COR-L47 (cell line): ENCODE results near the gene EVL.

Experiments used
- DNase-seq: peaks from one replicate; lab custom pipeline; 2025; lab: John Stamatoyannopoulos, UW

The EVL gene

DNA sequence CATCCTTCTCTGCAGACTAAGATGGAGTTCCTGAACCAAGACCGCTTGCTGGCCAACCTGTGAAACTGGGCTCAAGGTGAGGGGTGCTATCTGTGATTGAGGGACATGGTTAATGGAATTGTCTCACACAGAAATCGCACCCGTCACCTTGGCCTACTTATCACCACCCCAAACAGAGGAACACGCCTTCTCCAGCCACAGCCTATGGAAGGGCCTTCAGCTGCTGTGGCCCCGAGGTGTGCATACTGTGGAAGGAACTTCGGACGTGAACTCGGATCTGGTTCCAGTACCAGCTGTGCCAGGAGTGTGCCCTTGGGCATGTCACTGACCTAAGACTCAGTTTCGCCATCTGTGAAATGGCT lies 44.4 kb downstream of the EVL start:
- DNase-seq, result no peak

DNA sequence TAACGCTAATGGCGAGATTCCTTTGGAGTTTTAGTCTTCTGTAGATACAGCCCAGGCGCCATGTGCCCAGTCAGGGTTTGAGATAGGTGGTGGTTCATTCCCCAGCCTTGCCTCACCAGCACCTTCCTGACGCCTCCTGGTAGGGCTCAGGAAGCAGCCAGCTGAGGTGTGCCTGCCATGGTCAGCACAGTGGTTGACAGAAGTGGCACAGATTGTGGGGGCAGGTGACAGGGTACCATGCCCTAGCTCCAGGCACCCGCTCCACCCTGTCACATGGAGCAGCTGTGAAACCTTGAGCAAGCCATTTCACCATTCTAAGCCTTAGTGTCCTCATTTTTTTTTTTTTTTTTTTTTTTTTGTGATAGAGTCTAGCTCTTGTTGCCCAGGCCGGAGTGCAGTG lies 45.6 kb downstream of the EVL start:
- no peak for DNase-seq

DNA sequence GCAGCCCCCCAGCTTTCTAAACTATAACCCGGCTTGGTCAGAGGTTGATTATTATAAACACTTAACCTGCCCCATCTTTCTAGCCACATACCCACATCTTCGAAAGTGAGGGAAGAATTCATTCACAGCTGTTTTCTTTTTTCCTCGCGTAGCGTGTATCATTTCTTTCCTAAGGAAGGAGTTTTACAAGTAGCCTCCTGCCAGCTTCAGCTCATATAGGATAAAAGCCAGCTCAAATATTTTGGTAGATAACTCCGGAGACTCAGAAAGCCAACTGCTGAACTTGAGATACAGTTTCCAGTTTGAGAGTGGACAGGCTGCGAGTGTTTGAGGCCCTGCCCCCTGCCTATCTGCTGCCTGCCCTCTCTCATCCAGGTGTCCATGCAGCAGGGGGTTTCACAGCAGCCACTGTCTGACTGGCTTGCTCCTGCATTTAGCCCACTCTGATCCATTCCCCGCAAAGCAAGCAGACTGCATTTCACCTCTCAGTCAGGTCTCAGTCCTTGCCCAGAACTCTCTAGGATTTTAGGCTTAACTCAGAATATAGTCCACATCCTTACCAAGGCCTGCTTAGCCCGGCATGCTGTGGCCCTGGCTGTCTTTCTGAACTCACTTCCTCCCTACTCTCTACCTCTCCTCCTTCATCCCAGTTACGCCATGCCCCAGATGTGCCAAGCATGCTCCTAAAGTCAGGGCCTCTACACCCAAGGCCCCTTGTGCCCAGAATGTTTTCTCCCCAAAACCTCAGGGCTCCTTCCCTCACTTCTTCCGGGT lies 46.9 kb downstream of the EVL start:
- no peak for DNase-seq

DNA sequence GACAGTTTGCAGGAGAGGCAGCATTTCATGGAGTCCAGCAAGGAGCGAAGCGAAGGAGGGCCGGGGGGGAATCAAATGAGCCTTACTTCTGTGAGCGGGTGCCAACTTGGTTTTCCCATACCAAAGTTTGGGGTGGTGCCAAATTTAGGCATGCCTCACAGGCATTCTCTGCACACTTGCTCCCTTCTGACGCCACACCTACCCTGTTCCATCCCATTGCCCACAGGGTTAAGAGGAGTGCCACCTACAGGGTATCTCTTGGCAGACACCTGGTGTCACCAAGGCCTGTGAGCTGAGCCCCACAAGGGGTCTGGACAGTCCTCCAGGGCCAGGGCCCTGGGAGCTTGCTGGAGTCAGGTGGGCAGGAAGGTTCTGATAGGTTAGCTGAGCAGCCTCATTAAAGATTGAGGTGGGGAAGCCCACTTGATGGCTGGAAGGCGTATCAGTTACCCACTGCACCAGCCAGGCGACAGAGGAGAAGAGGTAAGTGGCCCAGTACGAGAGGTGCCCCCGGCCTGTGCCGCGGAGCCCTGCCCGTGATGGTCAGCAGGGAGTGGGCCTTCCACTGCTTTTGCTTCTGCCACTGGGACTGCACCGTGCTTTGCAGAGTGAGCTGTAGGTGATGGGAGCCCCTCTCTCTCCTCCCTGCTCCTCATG lies 49.0 kb downstream of the EVL start:
- DNase-seq, result no peak

DNA sequence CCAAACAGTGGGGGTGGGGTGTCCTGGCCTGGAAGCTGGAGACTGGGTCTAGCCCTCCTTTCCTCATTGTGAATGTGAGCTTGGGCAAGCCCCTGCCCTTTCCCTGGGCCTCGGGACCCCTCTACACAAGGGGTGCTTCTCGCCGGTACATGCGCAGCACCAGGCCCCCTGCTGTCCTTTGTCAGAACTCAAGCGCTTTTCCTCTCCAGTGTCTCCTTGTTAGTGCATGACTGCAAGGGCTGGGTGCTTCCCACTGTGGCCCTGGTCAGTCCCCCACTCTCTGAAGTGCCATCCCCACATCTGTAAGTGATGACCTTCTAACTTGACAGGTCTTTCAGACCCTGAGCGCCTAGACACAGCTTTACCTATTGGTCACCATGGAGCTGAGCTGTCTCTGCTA lies 50.0 kb downstream of the EVL start:
- DNase-seq, result no peak

DNA sequence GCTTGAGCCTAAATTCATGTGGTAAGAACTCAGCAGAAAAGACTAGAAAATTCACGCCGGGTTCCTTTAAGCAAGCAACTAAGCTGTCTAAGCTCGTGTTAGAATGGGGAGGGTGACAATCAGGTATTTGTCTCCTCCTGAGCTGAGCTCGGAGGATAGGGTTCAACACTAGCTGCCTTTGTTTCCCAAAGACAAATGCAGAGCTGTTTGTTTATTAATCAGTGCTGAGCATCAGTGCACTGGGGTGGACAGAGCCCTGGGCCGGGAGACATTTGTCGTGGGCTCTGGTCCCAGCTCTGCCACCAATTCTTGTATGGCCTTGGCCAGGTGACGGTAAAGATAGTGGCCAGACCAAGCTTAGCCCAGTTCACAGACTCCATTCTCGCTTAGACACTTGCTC lies 50.5 kb downstream of the EVL start:
- no peak for DNase-seq

DNA sequence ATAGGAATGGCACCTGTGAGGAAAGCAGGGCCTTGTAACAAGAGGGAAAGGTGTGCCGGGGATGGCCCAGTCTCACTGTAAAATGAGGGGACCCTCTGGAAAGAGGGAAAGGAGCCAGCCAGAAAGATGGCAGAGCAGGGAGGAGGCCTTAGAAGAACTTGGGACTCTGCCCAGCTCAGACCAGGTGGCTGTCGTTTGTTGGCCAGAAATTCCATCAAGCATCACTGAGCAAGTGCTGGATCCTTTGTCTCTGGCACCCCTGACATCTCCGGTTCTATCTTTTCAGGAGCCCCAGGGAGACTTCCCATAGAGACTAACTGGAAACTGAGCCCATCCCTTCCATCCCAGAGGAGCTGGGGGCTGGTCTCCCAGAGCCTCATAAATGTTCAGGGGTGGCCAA lies 50.9 kb downstream of the EVL start:
- peak; percentile 48 for DNase-seq

DNA sequence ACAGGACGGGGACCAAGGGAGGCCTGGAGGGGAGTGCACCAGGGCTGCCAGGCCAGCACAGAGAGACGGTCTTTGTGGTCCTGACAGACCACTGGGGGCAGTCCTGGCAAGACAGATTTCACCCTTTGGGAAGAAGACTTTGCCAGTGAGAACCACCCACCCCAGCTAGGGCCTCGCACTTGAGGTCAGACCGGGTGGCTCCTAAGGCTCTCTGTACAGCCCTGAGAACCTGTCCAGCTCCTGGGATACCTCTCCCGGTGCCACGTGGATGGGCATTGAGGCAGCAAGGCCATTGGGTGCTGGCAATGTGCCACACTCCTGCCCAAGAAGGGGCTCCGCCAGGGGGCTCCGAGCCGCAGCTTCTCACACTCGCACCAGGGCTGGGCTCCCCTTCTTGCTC lies 51.8 kb downstream of the EVL start:
- DNase-seq, result no peak

DNA sequence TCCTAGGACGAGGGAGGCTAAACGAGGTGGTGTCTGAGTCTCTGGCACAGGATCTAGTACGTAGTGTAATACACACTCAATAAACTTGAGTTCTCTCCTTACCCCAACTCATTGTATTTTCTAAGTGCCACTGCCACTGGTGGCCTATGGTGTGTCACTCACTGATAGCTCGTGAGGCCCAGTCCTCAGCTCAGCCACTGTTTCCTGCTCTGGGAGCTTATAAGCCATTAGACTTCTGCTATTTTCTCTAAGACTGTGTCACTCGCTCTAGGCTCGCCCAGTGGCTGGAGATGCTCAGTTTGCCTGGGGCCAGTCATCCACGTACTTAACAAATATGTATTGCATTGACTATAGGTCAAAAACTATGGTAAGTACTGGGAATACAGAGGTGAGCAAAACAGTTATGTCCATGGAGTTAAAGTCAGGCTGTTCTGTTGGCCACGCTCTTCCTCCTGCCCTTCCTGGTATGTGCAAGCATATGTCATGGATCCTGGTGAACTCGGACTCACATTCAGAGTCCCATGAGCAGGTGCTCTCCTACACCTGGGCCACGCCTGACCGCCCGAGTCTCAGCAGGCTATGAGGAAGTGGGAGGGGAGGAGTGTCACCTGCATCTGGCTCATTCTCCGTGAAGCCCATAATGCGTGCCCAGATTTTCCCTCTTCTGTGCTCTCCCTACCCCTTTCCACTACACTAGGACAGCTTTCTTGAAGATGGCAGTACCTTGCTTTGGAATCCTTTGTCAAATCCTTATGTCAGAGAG lies 52.6 kb downstream of the EVL start:
- DNase-seq, result peak; percentile 58

DNA sequence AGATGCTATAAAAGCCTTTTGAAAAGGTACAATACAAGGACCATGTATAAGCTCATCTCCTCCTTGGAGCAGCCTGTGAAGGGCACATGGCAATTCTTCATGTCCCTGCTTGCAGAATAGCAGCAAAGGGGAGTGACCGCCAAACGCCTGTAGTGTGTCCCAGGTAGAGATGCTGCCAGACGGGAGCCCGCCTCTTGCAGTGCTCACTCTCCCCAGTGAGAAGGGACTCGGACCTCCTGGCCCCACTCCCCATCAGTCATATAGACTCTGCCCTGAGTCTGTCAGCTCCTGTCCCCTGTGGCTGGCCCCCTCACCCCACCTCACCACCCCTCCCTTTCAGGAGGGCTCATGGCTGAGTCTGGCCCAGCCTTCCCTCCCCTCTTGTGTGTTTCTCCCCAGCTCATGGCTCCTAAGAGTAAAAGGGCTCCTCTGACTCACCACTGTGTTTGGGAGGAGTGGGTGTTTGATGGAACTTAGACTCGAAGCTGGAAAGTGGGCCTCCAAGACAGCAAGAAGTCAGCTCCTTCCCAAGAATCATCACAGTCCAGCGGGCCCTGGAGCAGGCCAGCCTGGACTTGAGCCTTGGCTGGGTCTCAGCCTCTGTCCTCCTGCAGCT lies 53.3 kb downstream of the EVL start:
- DNase-seq, result no peak

DNA sequence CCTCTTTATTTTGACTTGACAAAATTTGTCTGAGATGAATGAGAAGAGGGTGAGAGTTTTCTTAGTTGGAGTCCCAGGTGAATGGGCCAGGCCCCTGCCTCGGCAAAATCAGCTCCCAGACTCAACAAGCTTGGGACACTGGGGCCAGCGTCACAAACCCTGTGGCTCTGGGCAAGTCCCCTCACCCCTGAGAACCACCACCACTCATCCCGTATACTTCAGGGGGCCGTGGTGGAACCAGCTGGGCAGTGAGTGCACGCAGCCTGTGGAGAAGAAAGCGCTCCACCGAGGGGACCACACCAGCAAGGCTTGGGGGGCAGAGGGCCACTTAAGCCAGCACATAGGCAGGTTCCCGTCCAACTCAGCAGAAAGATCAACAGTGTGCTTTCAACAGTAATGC lies 54.0 kb downstream of the EVL start:
- no peak for DNase-seq

DNA sequence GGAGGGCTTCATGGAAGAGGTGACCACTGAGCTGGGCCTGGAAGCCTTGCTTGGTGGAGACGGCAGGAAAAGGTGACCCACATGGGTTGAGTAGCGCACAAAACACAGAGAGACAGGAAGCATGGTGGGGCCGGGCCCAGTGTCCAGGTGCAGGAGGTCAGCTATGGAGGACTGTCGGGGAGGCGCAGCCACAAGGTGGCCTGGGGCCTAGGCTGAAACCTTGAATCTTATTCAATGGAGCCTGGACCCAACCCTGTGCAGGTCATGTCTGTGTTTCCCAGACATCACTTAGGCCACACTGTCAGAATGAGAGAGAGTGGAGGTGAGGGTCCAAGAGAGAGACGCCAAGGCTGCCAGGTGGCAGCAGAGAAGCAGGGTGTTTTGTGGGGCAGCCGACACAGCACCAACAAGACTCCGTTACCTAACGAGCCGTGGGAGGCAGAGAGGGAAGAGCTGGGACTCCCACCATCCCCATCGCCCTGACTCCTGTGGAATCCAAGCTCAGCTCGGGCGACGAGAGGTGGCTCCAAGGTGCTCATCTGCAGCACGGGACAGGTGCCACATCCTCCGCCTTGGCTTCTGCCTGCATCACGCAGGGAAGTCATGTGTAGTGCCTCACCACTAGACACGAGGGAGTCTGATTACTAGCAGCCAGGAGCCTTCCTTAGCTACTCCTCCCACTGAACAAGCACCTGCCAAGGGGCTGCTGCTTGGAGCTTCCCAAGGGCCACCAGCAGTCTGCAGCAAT lies 55.5 kb downstream of the EVL start:
- DNase-seq, result no peak

DNA sequence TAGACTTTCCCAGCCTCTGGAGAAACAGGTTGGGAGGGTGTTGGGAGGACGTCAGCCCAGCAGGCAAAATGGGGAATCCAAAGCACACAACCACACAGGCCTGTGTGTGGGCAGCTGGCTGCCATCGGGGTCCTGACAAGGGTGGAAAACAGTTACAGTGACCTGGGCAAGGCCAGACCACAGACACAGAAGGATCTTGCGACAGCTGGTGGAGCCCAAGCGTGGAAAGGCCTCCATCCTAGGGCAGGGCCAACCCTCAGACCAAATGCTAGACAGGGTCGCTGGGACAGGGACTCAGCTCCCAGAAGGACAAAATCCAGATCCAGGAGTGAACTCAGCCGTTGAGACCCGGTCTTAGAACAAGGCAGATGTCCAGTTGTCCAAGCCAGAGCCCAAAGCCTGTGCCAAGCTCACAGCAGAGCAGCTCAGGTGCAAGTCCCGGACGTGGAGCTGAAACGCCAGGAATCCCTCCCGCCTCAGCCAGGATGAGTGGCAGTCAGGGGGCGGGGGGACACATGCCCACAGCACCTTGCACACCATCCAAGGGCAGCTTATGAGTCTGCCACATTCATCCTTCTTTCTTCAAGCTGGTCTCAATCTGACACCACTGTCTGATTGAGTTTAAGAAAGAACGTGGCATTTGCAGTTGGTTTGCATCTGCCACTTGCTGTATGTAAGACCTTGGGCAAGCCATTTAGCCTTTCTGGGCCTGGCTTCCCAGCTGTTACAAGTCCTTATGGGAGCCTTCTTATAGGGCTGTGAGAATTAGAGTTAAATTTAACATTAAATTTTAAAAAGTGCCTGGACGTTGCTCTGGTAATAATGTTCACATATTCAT lies 56.6 kb downstream of the EVL start:
- DNase-seq, result no peak

DNA sequence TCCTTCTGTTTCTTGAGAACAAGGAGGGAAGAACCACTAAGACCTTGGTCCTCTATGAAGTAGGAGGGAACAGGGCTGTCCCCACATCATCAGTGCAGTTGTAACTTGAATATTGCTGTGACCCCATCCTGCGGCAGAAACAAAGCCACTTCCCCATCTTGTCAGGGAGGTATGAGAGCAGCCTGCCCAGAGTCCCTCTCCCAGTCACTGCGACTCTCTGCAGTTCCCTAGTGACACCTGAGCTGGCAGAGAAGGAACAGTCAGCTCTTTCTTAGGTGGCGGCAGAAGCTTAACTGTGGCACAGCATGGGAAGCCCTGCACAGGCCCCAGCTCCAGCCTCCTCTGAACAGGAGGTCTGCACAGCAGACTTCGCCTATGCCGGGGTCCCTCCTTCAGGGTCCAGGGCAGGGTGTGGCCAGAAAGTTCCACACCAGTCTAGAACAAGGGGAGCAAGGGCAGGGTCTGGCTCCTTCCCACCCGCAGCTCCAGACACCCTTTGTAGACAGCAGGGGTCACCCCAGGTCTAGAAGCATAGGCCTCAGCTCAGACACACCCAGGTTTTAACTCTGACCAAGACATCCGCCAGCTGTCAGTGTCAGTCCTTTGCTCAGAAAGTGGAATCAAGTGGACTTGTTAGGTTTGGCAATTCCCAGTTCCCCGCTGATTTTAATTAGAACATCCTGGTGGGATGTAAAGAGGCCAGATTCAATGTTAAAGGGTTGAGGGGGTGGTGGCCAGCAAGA lies 57.4 kb downstream of the EVL start:
- no peak for DNase-seq

DNA sequence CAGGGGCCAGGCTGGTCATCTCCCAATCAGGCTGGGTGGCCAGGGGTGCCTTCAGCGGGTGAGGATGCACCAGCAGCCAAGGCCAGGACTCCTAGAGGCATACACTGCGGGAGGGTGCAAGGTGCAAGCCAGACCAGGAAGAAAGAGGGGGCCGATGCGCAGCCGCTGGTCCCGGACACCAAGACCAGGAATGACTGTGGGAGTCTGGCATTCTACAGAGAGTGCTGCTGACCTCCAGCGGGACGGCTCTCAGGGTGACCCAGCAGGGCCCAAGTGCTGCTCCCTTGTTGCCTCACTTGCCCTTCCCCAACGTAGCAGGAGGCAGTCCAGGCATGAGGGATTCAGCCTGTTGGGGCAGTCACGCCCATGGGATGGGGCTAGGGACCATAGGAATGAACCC lies 58.4 kb downstream of the EVL start:
- DNase-seq, result no peak

DNA sequence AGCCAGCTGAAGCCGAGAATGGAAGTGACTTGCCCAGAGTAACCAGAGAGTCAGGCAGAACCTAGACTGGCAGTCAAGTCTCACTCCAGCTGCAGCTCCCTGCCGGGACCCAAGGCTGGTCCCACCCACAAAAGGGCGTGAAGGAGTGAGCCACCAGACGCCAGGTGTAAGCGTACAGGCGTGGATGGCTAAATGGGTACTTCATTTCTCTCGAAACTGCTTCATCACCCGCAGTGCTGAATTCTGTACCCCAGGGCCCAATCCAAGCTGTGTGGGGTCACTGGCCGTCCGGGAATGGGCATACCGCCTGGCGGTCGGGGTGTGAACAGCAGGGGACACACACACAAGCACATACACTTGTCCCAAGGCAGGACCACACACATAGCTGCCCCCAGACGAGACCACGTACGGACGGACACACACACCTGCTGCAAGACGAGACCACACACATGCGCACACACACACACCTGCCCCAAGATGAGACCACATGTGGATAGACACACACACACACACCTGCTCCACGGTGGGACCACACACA lies 59.4 kb downstream of the EVL start:
- no peak for DNase-seq

DNA sequence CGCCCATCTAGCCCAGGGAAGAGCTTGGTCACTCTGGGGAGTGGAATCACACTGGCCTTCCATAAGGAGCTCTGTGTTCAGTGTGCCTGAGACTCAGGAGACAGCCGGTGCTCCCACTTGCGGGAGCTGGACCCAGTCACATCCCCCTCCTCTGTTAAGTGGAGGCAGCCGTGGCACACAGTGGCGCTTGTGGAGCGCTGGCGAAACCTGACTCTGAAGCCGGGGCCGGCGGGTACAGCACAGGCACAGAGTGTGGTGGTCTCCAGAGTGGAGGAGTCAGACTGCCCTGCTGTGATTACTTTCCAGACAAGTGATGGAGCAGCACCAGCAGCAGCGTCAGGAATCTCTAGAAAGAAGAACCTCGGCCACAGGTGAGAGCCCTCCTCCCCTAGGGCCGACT lies 61.2 kb downstream of the EVL start:
- DNase-seq, result no peak

DNA sequence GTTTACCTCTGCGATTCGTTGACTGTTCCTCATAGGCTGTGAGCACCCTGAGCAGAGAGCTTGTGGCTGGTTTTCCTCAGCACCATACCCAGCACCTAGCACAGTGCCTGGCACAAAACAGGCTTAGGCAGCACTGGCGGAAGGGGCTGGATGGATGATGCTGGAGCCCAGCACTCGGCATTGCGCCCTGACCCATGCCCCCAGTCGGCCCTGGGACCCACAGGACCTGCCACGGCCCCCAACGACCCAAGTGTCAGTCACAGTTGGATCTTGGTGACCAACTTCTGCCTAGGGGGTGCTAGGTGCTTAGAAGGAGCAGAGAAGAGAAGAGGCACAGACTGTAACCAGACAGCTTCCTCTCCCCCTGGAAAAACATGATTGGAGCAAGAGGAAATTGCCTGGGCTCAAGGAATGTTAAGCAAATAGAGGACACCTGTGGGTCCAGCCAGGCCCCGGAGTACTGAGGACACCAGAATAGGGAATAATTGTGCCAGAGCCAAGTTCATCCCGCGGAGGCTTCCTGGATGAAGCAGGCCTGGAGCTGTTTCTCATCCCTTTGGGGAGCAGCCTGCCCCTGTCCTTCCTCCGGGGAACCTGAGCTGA lies 62.7 kb downstream of the EVL start:
- no peak for DNase-seq

DNA sequence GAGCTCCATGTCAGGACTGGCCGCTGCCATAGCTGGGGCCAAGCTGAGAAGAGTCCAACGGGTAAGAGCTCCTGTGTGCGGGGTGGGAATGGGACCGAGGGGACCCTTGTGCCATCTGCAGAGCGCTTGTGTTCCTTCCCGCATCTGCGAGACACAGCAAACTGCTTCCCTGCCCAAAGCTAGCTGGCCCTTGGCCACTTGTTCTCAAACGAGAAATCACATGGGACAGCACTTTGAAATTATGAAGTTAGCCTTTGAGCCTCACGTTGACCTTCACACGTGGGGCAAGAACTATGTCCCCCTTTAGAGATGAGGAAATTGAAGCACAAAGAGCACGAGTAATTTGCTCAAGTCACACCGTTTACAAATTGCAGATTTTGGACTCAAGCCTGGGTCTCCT lies 63.5 kb downstream of the EVL start:
- no peak for DNase-seq

DNA sequence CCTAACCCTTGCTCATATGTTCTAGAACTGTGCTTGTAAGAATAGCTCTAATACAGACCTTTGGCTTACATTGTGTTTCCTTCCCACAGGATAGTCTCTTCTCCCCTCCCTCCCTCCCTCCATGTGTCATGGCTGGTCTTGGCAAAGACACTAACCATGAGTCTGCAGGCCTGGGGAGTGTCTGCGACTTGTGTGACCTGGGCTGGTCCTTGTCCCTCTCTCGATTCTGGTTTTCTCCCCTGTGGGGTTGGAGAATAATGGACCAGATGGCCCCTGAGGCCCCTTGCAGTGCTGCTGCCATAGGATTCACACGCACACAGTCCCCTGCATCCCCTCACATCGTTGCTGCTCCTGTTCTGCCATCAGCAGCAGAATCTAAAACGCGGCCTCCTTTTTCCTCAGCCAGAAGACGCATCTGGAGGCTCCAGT lies 64.0 kb downstream of the EVL start:
- DNase-seq, result no peak
